Liver (tissue), 9 donors: Measurements from ENCODE around the gene STING1. TPM values are rescaled to one million over a fixed set of nuclear protein-coding genes. Genes with fewer than 3 reads are reported as not detected.

Source experiments
- DNase-seq: peaks from one replicate; pipeline ENCODE4 v3.0.0-alpha.2; 2017; ENCODE audit warnings: low spot score
- H3K27ac ChIP-seq, 2 donors: one replicate each; pipeline ENCODE4 v1.7.0; 2013; ENCODE audit warnings: inconsistent platforms in 2 of 2, low read length in 2 of 2, control low read depth in 1 of 2, low read depth in 1 of 2, mild to moderate bottlenecking in 1 of 2
- H3K27me3 ChIP-seq, 4 donors: one replicate each; pipeline versions ENCODE4 v1.6.1 to v1.7.0; 2013; ENCODE audit warnings: low read length in 3 of 4, inconsistent platforms in 1 of 4, mild to moderate bottlenecking in 1 of 4, moderate library complexity in 1 of 4; ENCODE audit not compliant: control insufficient read depth in 4 of 4, insufficient read depth in 4 of 4
- H3K36me3 ChIP-seq, 4 donors: one replicate each; pipeline versions ENCODE4 v1.6.1 to v1.7.0; 2013; ENCODE audit warnings: low read length in 3 of 4, mild to moderate bottlenecking in 3 of 4, low read depth in 1 of 4, moderate library complexity in 1 of 4; ENCODE audit not compliant: control insufficient read depth in 4 of 4, insufficient read depth in 3 of 4
- H3K4me1 ChIP-seq, 4 donors: one replicate each; pipeline versions ENCODE4 v1.6.1 to v1.7.0; 2013; ENCODE audit warnings: low read length in 3 of 4, mild to moderate bottlenecking in 3 of 4, moderate library complexity in 1 of 4; ENCODE audit not compliant: control insufficient read depth in 4 of 4, insufficient read depth in 4 of 4
- H3K4me3 ChIP-seq, 3 donors: one replicate each; pipeline versions ENCODE4 v1.6.1 to v1.7.0; 2013; ENCODE audit warnings: low read length in 3 of 3, control low read depth in 1 of 3, low read depth in 1 of 3, mild to moderate bottlenecking in 1 of 3
- H3K9ac ChIP-seq, 2 donors: one replicate each; pipeline ENCODE4 v1.7.0; 2013; ENCODE audit warnings: low read length in 2 of 2, mild to moderate bottlenecking in 2 of 2, moderate library complexity in 2 of 2, control low read depth in 1 of 2, low read depth in 1 of 2
- H3K9me3 ChIP-seq, 4 donors: one replicate each; pipeline versions ENCODE4 v1.6.1 to v1.7.0; 2013; ENCODE audit warnings: low read length in 3 of 4; ENCODE audit not compliant: control insufficient read depth in 4 of 4
- EGR1 ChIP-seq, 2 donors: IDR thresholded peaks; 2 replicates each; pipeline ENCODE4 v1.6.1; 2016 to 2018; ENCODE audit warnings: antibody characterized with exemption in 2 of 2, low read depth in 2 of 2
- FOXA1 ChIP-seq: IDR thresholded peaks from 2 replicates; pipeline ENCODE4 v1.6.1; 2016; ENCODE audit warnings: antibody characterized with exemption
- FOXA2 ChIP-seq: IDR thresholded peaks from 2 replicates; pipeline ENCODE4 v1.6.1; 2016; ENCODE audit warnings: antibody characterized with exemption
- GABPA ChIP-seq, 2 donors: IDR thresholded peaks in 1 of 2; conservative IDR thresholded peaks in 1 of 2; 2 replicates each; pipeline ENCODE4 v1.6.1; 2016; ENCODE audit warnings: antibody characterized with exemption in 2 of 2, mild to moderate bottlenecking in 1 of 2, moderate library complexity in 1 of 2
- HNF4A ChIP-seq, 2 donors: conservative IDR thresholded peaks; 2 replicates each; pipeline ENCODE4 v1.6.1; 2016; ENCODE audit warnings: antibody characterized with exemption in 2 of 2, mild to moderate bottlenecking in 2 of 2
- HNF4G ChIP-seq: IDR thresholded peaks from 2 replicates; pipeline ENCODE4 v1.6.1; 2016; ENCODE audit warnings: antibody characterized with exemption
- JUND ChIP-seq, 2 donors: IDR thresholded peaks; 2 replicates each; pipeline ENCODE4 v1.6.1; 2016; ENCODE audit warnings: antibody characterized with exemption in 2 of 2
- NR2F2 ChIP-seq: IDR thresholded peaks from 2 replicates; pipeline ENCODE4 v1.6.1; 2016; ENCODE audit warnings: antibody characterized with exemption
- RAD21 ChIP-seq, 2 donors: IDR thresholded peaks; 2 replicates each; pipeline ENCODE4 v1.6.1; 2016; ENCODE audit warnings: antibody characterized with exemption in 2 of 2, mild to moderate bottlenecking in 2 of 2
- RXRA ChIP-seq, 2 donors: IDR thresholded peaks; 2 replicates each; pipeline ENCODE4 v1.6.1; 2017 to 2018; ENCODE audit warnings: antibody characterized with exemption in 2 of 2, mild to moderate bottlenecking in 1 of 2
- SP1 ChIP-seq: IDR thresholded peaks from 2 replicates; pipeline ENCODE4 v1.6.1; 2018; ENCODE audit warnings: antibody characterized with exemption, mild to moderate bottlenecking
- TAF1 ChIP-seq: conservative IDR thresholded peaks from 2 replicates; pipeline ENCODE4 v1.6.1; 2016; ENCODE audit warnings: antibody characterized with exemption, mild to moderate bottlenecking
- YY1 ChIP-seq: IDR thresholded peaks from 2 replicates; pipeline ENCODE4 v1.6.1; 2016; ENCODE audit warnings: antibody characterized with exemption, mild to moderate bottlenecking
- WGBS: extraction: QIAGEN DNeasy Blood & Tissue Kit; methylation state at CpG from one replicate; pipeline ENCODE4 v1.1.7; 2013; 5-methylcytosine and 5-hydroxymethylcytosine counted together
- polyA plus RNA-seq, 2 donors: library from polyadenylated mRNA; stranded (reverse) in 1 of 2; unstranded in 1 of 2; fragments of 200-250 nt in 1 of 2; fragments of >200 nt in 1 of 2; fragmentation: Nextera tagmentation in 1 of 2; extraction: Ambion mirVana in 1 of 2; gene quantifications; one replicate each; pipeline versions ENCODE4 v1.2.1 to v1.2.3, GENCODE V29; 2013 to 2015
- total RNA-seq, 2 donors: library from RNA; depleted of rRNA; stranded (reverse); fragments of >200 nt; gene quantifications; one replicate each; pipeline ENCODE4 v1.2.3, GENCODE V29; 2014
- TF ChIP-seq, protein P1 (sequence below): IDR thresholded peaks from 2 replicates; pipeline ENCODE4 v1.6.1; 2016; ENCODE audit warnings: antibody characterized with exemption
- TF ChIP-seq, protein P2 (sequence below): IDR thresholded peaks from 2 replicates; pipeline ENCODE4 v1.6.1; 2016; ENCODE audit warnings: antibody characterized with exemption
- TF ChIP-seq, protein P3 (sequence below): IDR thresholded peaks from 2 replicates; pipeline ENCODE4 v1.6.1; 2016; ENCODE audit warnings: antibody characterized with exemption
- TF ChIP-seq, protein P4 (sequence below): fragments of 150-350 bp; IDR thresholded peaks from 2 replicates; pipeline ENCODE4 v1.5.1; 2017; ENCODE audit warnings: improper control_type of control experiment, low read depth, low read length; ENCODE audit not compliant: missing input control
- TF ChIP-seq, protein P5 (sequence below): IDR thresholded peaks from 2 replicates; pipeline ENCODE4 v1.6.1; 2016; ENCODE audit warnings: antibody characterized with exemption, mild to moderate bottlenecking
- donor health status: healthy.
- donor health status: healthy.
- donor health status: healthy.
- donor health status: healthy.
- donor health status: healthy.

STING1 gene
- total and polyA plus RNA-seq, 4 donors: 6.3 to 13.6 (median 10.3) TPM

DNA sequence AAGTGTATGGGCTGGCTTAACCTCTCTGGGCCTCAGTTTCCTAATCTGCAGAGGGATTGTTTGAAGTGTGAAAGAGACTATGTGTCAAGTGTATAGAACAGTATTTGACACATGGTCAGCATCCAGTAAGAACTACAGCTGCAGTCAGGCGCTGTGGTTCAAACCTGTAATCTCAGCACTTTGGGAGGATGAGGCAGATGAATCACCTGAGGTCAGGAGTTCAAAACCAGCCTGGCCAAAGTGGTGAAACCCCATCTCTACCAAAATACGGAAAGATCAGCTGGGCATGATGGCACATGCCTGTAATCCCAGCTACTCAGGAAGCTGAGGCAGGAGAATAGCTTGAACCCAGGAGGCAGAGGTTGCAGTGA, 31.9 kb upstream of the STING1 start:
- WGBS: 90% methylated on average over 2 of the region's 2 CpGs
- no peaks in the 10 kb centered on the region for H3K27me3 ChIP-seq
- no peak overlapping the region for H3K9ac ChIP-seq
- no peaks in the 10 kb centered on the region for H3K36me3 ChIP-seq
- DNase-seq: no peak
- peaks cover 0 to 9% (median 2%) of the 10 kb centered on the region in 4 donors for H3K4me1 ChIP-seq
- H3K27ac ChIP-seq: no peak overlapping the region
- H3K9me3 ChIP-seq: no peaks in the 10 kb centered on the region
- TF ChIP-seq HNF4G (no peak), TAF1 (no peak), FOXA2 (no peak), RXRA (IDR thresholded peaks at IDR 0.05) (no peak), GABPA (IDR thresholded peaks at IDR 0.05 in 1 of 2, conservative IDR thresholded peaks at IDR 0.05 in 1 of 2) (no peak), NR2F2 (no peak), FOXA1 (no peak), HNF4A (conservative IDR thresholded peaks at IDR 0.05) (no peak), JUND (IDR thresholded peaks at IDR 0.05) (no peak), YY1 (no peak), RAD21 (IDR thresholded peaks at IDR 0.05) (no peak), SP1 (no peak), EGR1 (IDR thresholded peaks at IDR 0.05; ENCODE audit: low read depth in 2 of 2) (no peak)
- TF ChIP-seq, protein P1, sequence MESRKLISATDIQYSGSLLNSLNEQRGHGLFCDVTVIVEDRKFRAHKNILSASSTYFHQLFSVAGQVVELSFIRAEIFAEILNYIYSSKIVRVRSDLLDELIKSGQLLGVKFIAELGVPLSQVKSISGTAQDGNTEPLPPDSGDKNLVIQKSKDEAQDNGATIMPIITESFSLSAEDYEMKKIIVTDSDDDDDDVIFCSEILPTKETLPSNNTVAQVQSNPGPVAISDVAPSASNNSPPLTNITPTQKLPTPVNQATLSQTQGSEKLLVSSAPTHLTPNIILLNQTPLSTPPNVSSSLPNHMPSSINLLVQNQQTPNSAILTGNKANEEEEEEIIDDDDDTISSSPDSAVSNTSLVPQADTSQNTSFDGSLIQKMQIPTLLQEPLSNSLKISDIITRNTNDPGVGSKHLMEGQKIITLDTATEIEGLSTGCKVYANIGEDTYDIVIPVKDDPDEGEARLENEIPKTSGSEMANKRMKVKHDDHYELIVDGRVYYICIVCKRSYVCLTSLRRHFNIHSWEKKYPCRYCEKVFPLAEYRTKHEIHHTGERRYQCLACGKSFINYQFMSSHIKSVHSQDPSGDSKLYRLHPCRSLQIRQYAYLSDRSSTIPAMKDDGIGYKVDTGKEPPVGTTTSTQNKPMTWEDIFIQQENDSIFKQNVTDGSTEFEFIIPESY: no peak
- TF ChIP-seq, protein P2, sequence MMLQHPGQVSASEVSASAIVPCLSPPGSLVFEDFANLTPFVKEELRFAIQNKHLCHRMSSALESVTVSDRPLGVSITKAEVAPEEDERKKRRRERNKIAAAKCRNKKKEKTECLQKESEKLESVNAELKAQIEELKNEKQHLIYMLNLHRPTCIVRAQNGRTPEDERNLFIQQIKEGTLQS: no peak
- TF ChIP-seq, protein P3, sequence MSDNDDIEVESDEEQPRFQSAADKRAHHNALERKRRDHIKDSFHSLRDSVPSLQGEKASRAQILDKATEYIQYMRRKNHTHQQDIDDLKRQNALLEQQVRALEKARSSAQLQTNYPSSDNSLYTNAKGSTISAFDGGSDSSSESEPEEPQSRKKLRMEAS: no peak
- TF ChIP-seq, protein P4, sequence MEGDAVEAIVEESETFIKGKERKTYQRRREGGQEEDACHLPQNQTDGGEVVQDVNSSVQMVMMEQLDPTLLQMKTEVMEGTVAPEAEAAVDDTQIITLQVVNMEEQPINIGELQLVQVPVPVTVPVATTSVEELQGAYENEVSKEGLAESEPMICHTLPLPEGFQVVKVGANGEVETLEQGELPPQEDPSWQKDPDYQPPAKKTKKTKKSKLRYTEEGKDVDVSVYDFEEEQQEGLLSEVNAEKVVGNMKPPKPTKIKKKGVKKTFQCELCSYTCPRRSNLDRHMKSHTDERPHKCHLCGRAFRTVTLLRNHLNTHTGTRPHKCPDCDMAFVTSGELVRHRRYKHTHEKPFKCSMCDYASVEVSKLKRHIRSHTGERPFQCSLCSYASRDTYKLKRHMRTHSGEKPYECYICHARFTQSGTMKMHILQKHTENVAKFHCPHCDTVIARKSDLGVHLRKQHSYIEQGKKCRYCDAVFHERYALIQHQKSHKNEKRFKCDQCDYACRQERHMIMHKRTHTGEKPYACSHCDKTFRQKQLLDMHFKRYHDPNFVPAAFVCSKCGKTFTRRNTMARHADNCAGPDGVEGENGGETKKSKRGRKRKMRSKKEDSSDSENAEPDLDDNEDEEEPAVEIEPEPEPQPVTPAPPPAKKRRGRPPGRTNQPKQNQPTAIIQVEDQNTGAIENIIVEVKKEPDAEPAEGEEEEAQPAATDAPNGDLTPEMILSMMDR: no peak
- TF ChIP-seq, protein P5, sequence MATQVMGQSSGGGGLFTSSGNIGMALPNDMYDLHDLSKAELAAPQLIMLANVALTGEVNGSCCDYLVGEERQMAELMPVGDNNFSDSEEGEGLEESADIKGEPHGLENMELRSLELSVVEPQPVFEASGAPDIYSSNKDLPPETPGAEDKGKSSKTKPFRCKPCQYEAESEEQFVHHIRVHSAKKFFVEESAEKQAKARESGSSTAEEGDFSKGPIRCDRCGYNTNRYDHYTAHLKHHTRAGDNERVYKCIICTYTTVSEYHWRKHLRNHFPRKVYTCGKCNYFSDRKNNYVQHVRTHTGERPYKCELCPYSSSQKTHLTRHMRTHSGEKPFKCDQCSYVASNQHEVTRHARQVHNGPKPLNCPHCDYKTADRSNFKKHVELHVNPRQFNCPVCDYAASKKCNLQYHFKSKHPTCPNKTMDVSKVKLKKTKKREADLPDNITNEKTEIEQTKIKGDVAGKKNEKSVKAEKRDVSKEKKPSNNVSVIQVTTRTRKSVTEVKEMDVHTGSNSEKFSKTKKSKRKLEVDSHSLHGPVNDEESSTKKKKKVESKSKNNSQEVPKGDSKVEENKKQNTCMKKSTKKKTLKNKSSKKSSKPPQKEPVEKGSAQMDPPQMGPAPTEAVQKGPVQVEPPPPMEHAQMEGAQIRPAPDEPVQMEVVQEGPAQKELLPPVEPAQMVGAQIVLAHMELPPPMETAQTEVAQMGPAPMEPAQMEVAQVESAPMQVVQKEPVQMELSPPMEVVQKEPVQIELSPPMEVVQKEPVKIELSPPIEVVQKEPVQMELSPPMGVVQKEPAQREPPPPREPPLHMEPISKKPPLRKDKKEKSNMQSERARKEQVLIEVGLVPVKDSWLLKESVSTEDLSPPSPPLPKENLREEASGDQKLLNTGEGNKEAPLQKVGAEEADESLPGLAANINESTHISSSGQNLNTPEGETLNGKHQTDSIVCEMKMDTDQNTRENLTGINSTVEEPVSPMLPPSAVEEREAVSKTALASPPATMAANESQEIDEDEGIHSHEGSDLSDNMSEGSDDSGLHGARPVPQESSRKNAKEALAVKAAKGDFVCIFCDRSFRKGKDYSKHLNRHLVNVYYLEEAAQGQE: no peak
- no peak overlapping the region for H3K4me3 ChIP-seq
